Stimulated activated CD4-positive, alpha-beta T cell treated with anti-CD3 and anti-CD28 coated beads, TNF-alpha, amount 100 ng/mL, for 48 hours (primary cell): ENCODE data around the gene KIF21B.
"Not testable (repeated sequence)": the region's sequence is repeated elsewhere in the genome, so short reads cannot be mapped to it uniquely, and the experiment has no call there.

Source experiments
- DNase-seq, 3 donors: peaks; one replicate each; pipeline ENCODE4 v3.0.0-alpha.2; 2020; ENCODE audit warnings: low read depth in 3 of 3

Gene KIF21B

GRCh38 chr1:200971428-200971903, 52.0 kb downstream of the KIF21B start:
- DNase-seq: no peak

GRCh38 chr1:200970771-200971427, 52.6 kb downstream of the KIF21B start:
- DNase-seq: no peak

GRCh38 chr1:200969726-200970561, 53.6 kb downstream of the KIF21B start:
- DNase-seq: no peak

GRCh38 chr1:200968469-200969410, 54.8 kb downstream of the KIF21B start:
- DNase-seq: no peak

- no peak for DNase-seq
These were observed 55.6 kb downstream of the KIF21B start for GRCh38 chr1:200967693-200968468.

GRCh38 chr1:200966934-200967333, 56.6 kb downstream of the KIF21B start:
- no peak for DNase-seq

- DNase-seq: no peak
These were observed 58.3 kb downstream of the KIF21B start for GRCh38 chr1:200965111-200965805.

GRCh38 chr1:200963888-200964287, 59.6 kb downstream of the KIF21B start:
- DNase-seq: not testable (repeated sequence)

- DNase-seq: no peak
These were observed 60.4 kb downstream of the KIF21B start for GRCh38 chr1:200963076-200963475.

GRCh38 chr1:200962631-200963030, 60.9 kb downstream of the KIF21B start:
- no peak for DNase-seq

GRCh38 chr1:200962151-200962550, 61.4 kb downstream of the KIF21B start:
- DNase-seq: not testable (repeated sequence)

- no peak for DNase-seq
These were observed 62.6 kb downstream of the KIF21B start for GRCh38 chr1:200960948-200961340.

GRCh38 chr1:200960236-200960947, 63.1 kb downstream of the KIF21B start:
- no peak for DNase-seq

- DNase-seq: no peak
These were observed 64.0 kb downstream of the KIF21B start for GRCh38 chr1:200959411-200959921.

- no peak for DNase-seq
These were observed 64.9 kb downstream of the KIF21B start for GRCh38 chr1:200958597-200958996.

GRCh38 chr1:200954434-200954833, 69.1 kb downstream of the KIF21B start:
- DNase-seq: no peak

- no peak for DNase-seq
These were observed 72.5 kb downstream of the KIF21B start for GRCh38 chr1:200951016-200951415.

- DNase-seq: no peak
These were observed 73.9 kb downstream of the KIF21B start for GRCh38 chr1:200949626-200950025.

- DNase-seq: no peak
These were observed 76.4 kb downstream of the KIF21B start for GRCh38 chr1:200947059-200947566.
